ENCODE results near the gene JAML. TPM values are rescaled to one million over a fixed set of nuclear protein-coding genes. Genes with fewer than 3 reads are reported as not detected.

The JAML gene
- total RNA-seq, 2 donors from 2014 or later, result 2.3 to 8.5 TPM

DNA sequence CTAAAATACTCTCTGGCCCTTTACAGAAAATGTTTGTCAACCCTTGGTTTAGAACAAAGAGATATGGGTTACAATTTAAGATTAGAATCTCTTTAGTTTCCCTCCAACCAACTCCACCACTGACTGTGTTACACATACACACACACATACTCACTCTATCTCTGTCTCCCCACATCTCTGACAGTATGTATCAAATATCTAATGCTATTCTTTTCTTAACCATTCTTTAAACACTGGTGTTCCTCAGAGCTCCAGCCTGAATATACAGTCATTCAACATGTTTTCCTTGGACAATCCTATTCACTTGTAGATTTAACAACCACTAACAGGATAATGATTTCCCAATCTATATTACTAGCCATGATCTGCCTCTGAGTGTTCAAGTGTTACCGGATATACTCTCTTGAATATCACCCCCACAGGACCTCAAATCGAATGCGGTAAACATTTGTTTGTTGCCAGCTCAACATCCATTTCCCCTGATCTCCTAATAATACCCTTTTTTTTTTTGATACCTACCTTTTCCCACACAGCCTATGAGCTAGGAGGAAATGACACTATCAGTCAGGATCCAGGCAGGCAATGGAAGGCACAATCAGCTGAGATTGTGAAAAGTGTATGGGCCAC lies 21.2 kb upstream of the JAML start:
- TF ChIP-seq POLR2AphosphoS5 (IDR thresholded peaks at IDR 0.05), result no peak
- TF ChIP-seq, protein P1, sequence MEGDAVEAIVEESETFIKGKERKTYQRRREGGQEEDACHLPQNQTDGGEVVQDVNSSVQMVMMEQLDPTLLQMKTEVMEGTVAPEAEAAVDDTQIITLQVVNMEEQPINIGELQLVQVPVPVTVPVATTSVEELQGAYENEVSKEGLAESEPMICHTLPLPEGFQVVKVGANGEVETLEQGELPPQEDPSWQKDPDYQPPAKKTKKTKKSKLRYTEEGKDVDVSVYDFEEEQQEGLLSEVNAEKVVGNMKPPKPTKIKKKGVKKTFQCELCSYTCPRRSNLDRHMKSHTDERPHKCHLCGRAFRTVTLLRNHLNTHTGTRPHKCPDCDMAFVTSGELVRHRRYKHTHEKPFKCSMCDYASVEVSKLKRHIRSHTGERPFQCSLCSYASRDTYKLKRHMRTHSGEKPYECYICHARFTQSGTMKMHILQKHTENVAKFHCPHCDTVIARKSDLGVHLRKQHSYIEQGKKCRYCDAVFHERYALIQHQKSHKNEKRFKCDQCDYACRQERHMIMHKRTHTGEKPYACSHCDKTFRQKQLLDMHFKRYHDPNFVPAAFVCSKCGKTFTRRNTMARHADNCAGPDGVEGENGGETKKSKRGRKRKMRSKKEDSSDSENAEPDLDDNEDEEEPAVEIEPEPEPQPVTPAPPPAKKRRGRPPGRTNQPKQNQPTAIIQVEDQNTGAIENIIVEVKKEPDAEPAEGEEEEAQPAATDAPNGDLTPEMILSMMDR (IDR thresholded peaks at IDR 0.05), result no peak
- TF ChIP-seq POLR2A (IDR thresholded peaks at IDR 0.05), result no peak
- intact Hi-C loops (cut with DNase I), result no loop called here
- no peaks in the 10 kb centered on the region for H3K36me3 ChIP-seq

DNA sequence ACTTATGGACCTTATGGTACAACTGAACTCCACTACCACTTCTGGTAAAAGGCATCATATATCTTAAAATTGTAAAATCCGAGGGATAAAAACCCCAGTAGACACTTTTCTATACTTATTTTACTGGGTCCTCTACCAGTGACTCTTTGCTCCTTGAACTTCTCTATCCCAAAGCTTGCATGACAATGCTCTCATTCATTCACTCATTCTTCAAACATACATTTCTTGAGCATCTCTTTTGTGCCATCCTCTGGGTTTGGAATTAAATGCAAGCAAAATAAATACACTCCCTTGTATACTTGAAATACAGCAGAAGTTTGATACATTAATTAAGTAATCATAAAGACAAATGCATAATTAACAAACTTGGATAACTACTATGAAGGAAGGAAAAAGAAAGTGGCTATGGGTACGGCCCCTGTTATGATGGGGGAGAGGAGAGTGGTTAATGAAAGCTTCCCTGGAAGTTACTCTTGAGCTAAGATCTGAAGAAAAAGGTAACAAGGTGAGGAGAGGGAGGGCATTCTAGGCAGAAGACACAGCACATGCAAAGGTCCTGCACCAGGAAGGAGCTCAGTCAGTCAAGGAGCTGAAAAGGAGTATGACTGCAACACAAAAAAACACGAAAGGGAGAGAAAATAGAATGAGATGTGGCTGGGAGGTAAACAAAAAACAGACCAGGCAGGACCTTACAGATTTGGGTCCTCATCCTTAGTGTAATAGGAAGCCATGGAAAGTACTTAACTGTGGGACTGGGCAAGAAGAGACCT lies 19.4 kb upstream of the JAML start:
- DNase-seq (ENCODE audit: low spot score), result no peak
- no peak overlapping the region for H3K27ac ChIP-seq
- WGBS, result 79% methylated on average over 3 of the region's 3 CpGs
- intact Hi-C loops (cut with DNase I), result no loop called here
- no peaks in the 10 kb centered on the region for H3K36me3 ChIP-seq
- no peaks in the 10 kb centered on the region for H3K9me3 ChIP-seq
- H3K4me3 ChIP-seq, result no peak overlapping the region
- TF ChIP-seq, protein P1 (IDR thresholded peaks at IDR 0.05), result no peak
- TF ChIP-seq POLR2AphosphoS5 (IDR thresholded peaks at IDR 0.05), result no peak
- TF ChIP-seq POLR2A (IDR thresholded peaks at IDR 0.05), result no peak
- H3K27me3 ChIP-seq (replicated peaks; ENCODE audit: insufficient read depth), result no peaks in the 10 kb centered on the region
- no peaks in the 10 kb centered on the region for H3K4me1 ChIP-seq (replicated peaks)

More for the DNA sequence above, 21.2 kb upstream of the JAML start:
- Histone ChIP-seq H3K27ac (no peak overlapping the region), H3K27me3 (replicated peaks; ENCODE audit: insufficient read depth) (no peaks in the 10 kb centered on the region), H3K4me1 (replicated peaks) (no peaks in the 10 kb centered on the region), H3K4me3 (no peak overlapping the region), H3K9me3 (no peaks in the 10 kb centered on the region)
- 92% methylated on average over 3 of the region's 3 CpGs for WGBS
- no peak for DNase-seq (ENCODE audit: low spot score)

DNA sequence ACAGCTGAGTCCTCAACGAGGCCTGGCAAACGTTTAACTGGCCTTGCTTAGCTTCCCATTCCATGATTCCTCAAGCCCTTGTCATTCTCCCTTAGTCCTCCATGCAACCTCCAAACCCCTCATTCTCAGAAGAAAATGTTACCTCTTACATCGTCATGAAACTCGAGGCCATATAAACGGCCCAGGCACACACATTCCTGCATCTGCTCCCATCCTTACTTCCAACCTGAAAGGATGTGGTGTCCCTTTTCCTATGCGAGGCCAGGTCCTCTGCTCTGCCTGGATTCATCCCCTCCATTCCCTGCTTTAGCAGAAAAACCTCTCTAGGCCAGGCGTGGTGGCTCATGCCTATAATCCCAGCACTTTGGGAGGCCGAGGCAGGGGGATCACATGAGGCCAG lies 18.4 kb upstream of the JAML start:
- H3K4me1 ChIP-seq (replicated peaks), result no peaks in the 10 kb centered on the region
- no peaks in the 10 kb centered on the region for H3K27me3 ChIP-seq (replicated peaks; ENCODE audit: insufficient read depth)
- TF ChIP-seq, protein P1 (IDR thresholded peaks at IDR 0.05), result no peak
- no peak for TF ChIP-seq POLR2A (IDR thresholded peaks at IDR 0.05)
- TF ChIP-seq POLR2AphosphoS5 (IDR thresholded peaks at IDR 0.05), result no peak
- no peak for DNase-seq (ENCODE audit: low spot score)
- no peaks in the 10 kb centered on the region for H3K36me3 ChIP-seq
- 63% methylated on average over 8 of the region's 8 CpGs for WGBS
- intact Hi-C loops (cut with DNase I), result no loop called here
- H3K4me3 ChIP-seq, result no peak overlapping the region
- H3K9me3 ChIP-seq, result no peaks in the 10 kb centered on the region
- no peak overlapping the region for H3K27ac ChIP-seq

DNA sequence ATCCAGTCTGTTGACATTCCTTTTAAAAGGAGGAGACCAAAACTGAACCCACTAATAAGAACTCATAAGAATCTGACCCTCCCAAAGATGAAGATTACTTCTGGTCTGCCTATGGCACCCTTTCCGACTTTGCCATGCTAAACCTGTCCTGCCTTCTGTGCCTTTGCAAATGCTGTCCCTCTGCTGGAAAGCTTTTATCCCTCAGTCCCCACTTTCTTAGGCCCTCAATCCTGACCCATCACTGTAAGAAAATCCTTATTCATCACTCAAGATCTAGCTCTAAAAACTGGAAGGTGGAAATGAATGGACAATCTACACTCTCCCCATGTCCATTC lies 16.9 kb upstream of the JAML start:
- peak overlapping the region; percentile 77 to 80 for H3K27ac ChIP-seq
- no peak overlapping the region for H3K4me3 ChIP-seq
- no peaks in the 10 kb centered on the region for H3K4me1 ChIP-seq (replicated peaks)
- TF ChIP-seq POLR2AphosphoS5 (IDR thresholded peaks at IDR 0.05), result no peak
- TF ChIP-seq, protein P1 (IDR thresholded peaks at IDR 0.05), result peak in 1 of 4 experiments; percentile 21
- DNase-seq (ENCODE audit: low spot score), result no peak
- no peaks in the 10 kb centered on the region for H3K36me3 ChIP-seq
- H3K9me3 ChIP-seq, result no peaks in the 10 kb centered on the region
- intact Hi-C loops (cut with DNase I), result no loop called here
- no peaks in the 10 kb centered on the region for H3K27me3 ChIP-seq (replicated peaks; ENCODE audit: insufficient read depth)
- WGBS, result 31% methylated on average over 1 of the region's 1 CpG
